GF-D8 (cell line): ENCODE results near the gene PLEKHM3.
A peak's percentile ranks its signal among the peaks of the same experiment; 100 is the strongest.

Experiments
- DNase-seq: peaks from one replicate; lab custom pipeline; 2025; lab: John Stamatoyannopoulos, UW

Gene PLEKHM3

GRCh38 chr2:207787800-207788199, 237.5 kb downstream of the PLEKHM3 start:
- no peak for DNase-seq

DNA sequence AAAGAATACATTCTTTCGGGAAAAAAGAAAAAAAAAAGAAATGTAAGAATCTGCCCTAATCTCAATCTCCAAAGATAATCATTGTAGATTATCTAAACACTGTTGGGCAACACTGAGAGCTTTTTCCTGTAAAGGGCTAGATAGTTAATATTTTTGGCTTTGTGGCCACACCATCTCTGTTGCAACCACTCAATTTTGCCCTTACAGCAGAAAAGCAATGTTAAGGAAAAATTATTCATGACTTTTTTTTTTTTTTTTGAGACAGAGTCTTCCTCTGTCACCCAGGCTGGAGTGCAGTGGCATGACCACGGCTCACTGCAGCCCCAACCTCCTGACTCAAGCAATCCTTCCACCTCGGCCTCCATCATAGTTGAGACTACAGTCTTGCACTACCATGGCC, 238.3 kb downstream of the PLEKHM3 start:
- peak; percentile 47 for DNase-seq

GRCh38 chr2:207784898-207785297, 240.4 kb downstream of the PLEKHM3 start:
- DNase-seq: no peak

DNA sequence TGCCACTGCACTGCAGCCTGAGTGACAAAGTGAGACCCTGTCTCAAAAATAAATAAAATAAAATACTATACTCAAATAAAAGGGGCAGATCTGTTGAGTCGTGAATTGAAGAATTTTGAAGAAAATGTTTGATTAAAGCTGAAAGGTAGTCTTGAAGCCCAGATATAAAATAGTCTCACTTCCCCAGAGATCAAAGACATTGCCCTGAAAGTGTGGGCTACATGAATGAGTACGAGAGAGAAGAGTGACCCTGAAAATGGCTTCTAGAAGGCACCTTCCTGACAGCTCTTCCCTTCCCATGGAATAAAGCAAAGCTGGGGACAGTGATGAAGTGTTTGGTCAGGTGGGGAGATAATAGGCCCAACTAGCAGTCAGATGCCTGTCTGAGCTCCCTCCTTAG, 241.8 kb downstream of the PLEKHM3 start:
- DNase-seq: no peak

DNA sequence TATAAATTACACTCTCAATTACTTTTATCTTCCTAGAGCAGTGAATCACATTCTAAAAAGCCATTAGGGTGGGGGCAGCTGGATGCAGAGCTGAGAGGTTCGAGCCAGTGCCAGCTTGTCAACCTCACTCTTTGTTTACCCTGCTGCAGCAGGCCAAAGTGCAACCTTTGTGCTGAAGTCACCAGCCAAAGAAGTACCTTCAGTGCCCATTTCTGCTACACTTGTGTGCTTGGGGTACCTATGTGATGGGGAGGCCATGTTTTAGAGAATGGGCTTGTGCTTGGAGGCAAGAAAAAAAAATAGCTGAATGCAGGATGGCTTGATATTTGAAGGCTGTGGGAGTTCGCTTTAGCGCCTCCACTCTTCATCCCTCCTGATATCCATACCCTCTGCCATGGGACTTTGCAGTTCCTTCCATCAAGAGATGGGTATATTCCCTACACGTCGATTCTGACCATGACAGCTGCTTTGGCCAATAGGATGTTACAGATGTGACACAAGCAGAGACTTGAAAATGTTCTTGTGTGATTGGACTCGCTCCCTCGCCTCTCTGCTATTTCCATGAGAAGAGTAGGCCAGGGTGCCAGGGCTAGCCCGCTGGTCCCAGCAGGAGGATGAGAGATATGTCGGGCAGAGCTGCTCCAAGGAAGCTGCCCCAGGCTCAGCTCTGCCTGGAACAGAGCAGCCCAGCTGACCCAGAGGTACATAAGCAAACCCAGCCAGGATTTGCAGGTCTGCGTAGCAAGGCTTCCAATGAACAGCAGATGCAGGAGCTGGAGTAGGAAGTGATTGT, 242.9 kb downstream of the PLEKHM3 start:
- no peak for DNase-seq

DNA sequence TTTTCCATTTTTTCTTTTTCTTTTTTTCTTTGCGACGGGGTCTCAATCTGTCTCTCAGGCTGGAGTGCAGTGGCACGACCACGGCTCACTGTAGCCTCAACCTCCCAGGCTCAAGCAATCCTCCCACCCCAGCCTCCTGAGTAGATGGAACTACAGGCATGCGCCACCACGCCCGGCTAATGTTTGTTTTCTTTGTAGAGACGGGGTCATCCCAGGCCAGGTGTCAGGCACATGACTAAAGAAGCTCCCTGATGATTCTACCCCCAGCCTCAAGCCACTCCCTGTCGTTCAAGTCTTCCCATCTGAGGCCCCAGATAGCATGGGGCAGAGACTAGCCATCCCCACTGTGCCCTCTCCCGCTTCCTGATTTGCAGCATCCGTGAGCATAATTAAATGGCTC, 245.8 kb downstream of the PLEKHM3 start:
- DNase-seq: no peak

DNA sequence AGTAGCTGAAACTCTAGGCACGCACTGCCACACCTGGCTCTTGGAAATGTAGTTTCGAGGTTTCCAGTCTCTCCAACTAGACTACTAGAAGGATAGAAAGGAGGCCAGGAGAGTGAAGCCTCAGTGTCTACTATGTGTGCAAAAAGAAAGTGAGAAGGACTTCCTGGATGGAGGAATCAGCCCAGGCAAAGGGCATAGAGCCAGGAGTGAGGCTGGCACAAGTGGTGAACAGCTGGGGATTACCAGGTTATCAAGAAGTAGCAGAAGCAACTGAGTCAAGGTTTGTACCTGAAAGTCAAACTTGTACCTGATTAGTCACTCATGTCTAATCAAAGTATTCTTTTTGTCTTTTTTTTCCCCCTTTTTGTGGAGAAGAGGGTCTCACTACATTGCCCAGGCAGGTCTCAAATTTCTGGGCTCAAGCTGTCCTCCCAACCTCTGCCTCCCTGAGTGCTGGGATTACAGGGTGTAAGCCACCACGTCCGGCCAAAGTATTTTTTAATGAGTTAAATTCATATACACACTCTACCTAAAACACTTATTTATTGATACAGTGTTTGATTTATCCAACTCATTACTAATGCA, 246.9 kb downstream of the PLEKHM3 start:
- DNase-seq: no peak

GRCh38 chr2:207777124-207777523, 248.2 kb downstream of the PLEKHM3 start:
- DNase-seq: no peak

GRCh38 chr2:207775473-207775872, 249.9 kb downstream of the PLEKHM3 start:
- no peak for DNase-seq

- DNase-seq: no peak
These were observed 252.5 kb downstream of the PLEKHM3 start for GRCh38 chr2:207772844-207773205.

DNA sequence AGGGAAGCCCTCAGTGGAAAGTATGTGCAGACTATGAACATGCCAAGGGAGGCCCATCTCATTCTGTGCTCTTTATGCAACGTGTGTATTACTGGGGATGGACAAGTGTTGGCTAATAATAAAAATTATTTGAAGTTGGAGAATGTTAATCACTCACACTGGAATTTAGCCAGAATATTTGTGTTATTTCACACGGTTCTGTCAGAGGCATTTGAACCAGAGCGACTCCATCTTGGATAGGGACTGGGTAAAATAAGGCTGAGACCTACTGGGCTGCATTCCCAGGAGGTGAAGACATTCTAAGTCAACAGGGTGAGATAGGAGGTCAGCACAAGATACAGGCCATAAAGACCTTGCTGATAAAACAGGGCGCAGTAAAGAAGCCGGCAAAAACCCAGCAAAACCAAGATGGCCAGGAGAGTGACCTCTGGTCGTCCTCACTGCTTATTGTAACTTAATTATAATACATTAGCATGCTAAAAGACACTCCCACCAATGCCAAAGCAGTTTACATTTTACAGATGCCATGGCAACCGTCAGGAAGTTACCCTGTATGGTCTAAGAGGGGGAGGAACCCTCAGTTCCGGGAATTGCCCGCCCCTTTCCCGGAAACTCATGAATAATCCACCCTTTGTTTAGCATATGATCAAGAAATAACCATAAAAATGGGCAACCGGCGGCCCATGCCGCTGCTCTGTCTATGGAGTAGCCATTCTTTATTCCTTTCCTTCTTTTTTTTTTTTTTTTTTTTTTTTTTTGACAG, 253.1 kb downstream of the PLEKHM3 start:
- DNase-seq: no peak

DNA sequence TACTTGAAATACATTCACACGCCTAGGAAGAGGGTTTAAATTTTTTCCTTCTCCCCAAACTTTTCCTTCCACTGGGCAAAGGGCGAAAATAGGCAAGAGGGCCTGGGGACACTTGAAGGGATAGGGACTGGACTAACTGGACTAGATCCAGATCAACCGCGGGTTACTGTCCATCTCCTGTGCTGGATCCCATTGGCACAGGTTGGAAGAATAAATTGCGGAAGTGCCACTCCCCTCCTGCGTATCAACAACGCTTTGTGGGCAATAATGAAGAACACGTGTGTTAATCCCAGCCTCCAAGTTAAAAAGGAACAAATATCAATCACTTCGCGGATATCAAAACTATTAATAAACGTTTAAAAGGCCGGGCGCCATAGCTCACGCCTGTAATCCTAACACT, 253.9 kb downstream of the PLEKHM3 start:
- no peak for DNase-seq
